Tibial nerve (tissue), 4 donors: ENCODE measurements around the gene GPR132.

Source experiments
- CTCF ChIP-seq, 5 experiments: fragments of 200-600 bp in 3 of 5; fragments of 450-650 bp in 2 of 5; sonication (generic) in 3 of 5; IDR thresholded peaks; one replicate each; pipeline ENCODE4 v1.5.1; 2016 to 2019; ENCODE audit warnings: antibody characterized with exemption in 5 of 5, mild to moderate bottlenecking in 3 of 5, moderate library complexity in 2 of 5
- EP300 ChIP-seq, 2 donors: sonication (generic); formaldehyde crosslinking; IDR thresholded peaks; one replicate each; pipeline ENCODE4 v1.6.1; 2017; ENCODE audit warnings: antibody characterized with exemption in 2 of 2, mild to moderate bottlenecking in 1 of 2
- POLR2A ChIP-seq, 2 donors: fragments of 450-650 bp; IDR thresholded peaks; one replicate each; pipeline ENCODE4 v1.6.1; 2017; ENCODE audit warnings: antibody characterized with exemption in 2 of 2, mild to moderate bottlenecking in 2 of 2, moderate library complexity in 2 of 2

- TF ChIP-seq CTCF (IDR thresholded peaks at IDR 0.05), result no peak
- TF ChIP-seq POLR2A (IDR thresholded peaks at IDR 0.05), result no peak
- no peak for TF ChIP-seq EP300 (IDR thresholded peaks at IDR 0.05)
These were observed 7.2 kb upstream of the GPR132 start for GRCh38 chr14:105072381-105072861.
